ENCODE results near the gene NUP98. TPM values are rescaled to one million over a fixed set of nuclear protein-coding genes. Genes with fewer than 3 reads are reported as not detected.
"Not testable (repeated sequence)": the region's sequence is repeated elsewhere in the genome, so short reads cannot be mapped to it uniquely, and the experiment has no call there.

Gene NUP98
- total RNA-seq, 1 experiment from 2014 or later, result 114 TPM

GRCh38 chr11:3648843-3649242 lies 148.5 kb downstream of the NUP98 start:
- H3K4me3 Mint-ChIP-seq (ENCODE audit: low read depth, unreplicated experiment); H3K36me3 Mint-ChIP-seq (ENCODE audit: insufficient read depth, unreplicated experiment); H3K27ac Mint-ChIP-seq (ENCODE audit: unreplicated experiment); BruUV-seq (replicated peaks); CTCF ChIA-PET; H3K9me3 Mint-ChIP-seq (ENCODE audit: low read depth, unreplicated experiment); DNase-seq; intact Hi-C loops (cut with micrococcal nuclease; ENCODE audit: unreplicated experiment): not testable (repeated sequence)
- peaks cover 14% of the 10 kb centered on the region for H3K4me1 Mint-ChIP-seq (ENCODE audit: low read depth, unreplicated experiment)
- peaks cover 15% of the 10 kb centered on the region for H3K27me3 Mint-ChIP-seq (ENCODE audit: unreplicated experiment)

- no TSS peak for BruUV-seq (replicated peaks)
- no peaks in the 10 kb centered on the region for H3K9me3 Mint-ChIP-seq (ENCODE audit: low read depth, unreplicated experiment)
- TF ChIP-seq CTCF (IDR thresholded peaks at IDR 0.05; ENCODE audit: unreplicated experiment), result no peak
- H3K27ac Mint-ChIP-seq (ENCODE audit: unreplicated experiment), result no peak overlapping the region
- intact Hi-C loops (cut with micrococcal nuclease; ENCODE audit: unreplicated experiment), result no loop called here
- peaks cover 11% of the 10 kb centered on the region for H3K36me3 Mint-ChIP-seq (ENCODE audit: insufficient read depth, unreplicated experiment)
- CTCF ChIA-PET, result no interaction called here
- peaks cover 14% of the 10 kb centered on the region for H3K4me1 Mint-ChIP-seq (ENCODE audit: low read depth, unreplicated experiment)
- peaks cover 31% of the 10 kb centered on the region for H3K27me3 Mint-ChIP-seq (ENCODE audit: unreplicated experiment)
- DNase-seq, result no peak
- no peak overlapping the region for H3K4me3 Mint-ChIP-seq (ENCODE audit: low read depth, unreplicated experiment)
Observed at GRCh38 chr11:3645552-3645951, 151.8 kb downstream of the NUP98 start.

GRCh38 chr11:3644817-3645235 lies 152.5 kb downstream of the NUP98 start, which contains the start of gene ART1:
ART1 (plus strand) TSS chr11:3645128; CDS start chr11:3659214, 14,086 bp downstream.
- intact Hi-C loops (cut with micrococcal nuclease; ENCODE audit: unreplicated experiment), result no loop called here
- Mint-ChIP-seq H3K4me1 (ENCODE audit: low read depth, unreplicated experiment) (peaks cover 14% of the 10 kb centered on the region), H3K27ac (ENCODE audit: unreplicated experiment) (no peak within 1 kb of the TSS), H3K27me3 (ENCODE audit: unreplicated experiment) (peaks cover 33% of the 10 kb centered on the region), H3K9me3 (ENCODE audit: low read depth, unreplicated experiment) (no peaks in the 10 kb centered on the region), H3K36me3 (ENCODE audit: insufficient read depth, unreplicated experiment) (peaks cover 11% of the 10 kb centered on the region), H3K4me3 (ENCODE audit: low read depth, unreplicated experiment) (no peak within 1 kb of the TSS)
- CTCF ChIA-PET, result no interaction called here
- BruUV-seq (replicated peaks), result no TSS peak
- DNase-seq, result peak; percentile 27
- no peak for TF ChIP-seq CTCF (IDR thresholded peaks at IDR 0.05; ENCODE audit: unreplicated experiment)

GRCh38 chr11:3643102-3643546 lies 154.2 kb downstream of the NUP98 start:
- intact Hi-C loops (cut with micrococcal nuclease; ENCODE audit: unreplicated experiment); H3K9me3 Mint-ChIP-seq (ENCODE audit: low read depth, unreplicated experiment); BruUV-seq (replicated peaks); DNase-seq; H3K27ac Mint-ChIP-seq (ENCODE audit: unreplicated experiment): not testable (repeated sequence)
- Mint-ChIP-seq H3K4me3 (ENCODE audit: low read depth, unreplicated experiment) (peak overlapping the region; percentile 68), H3K36me3 (ENCODE audit: insufficient read depth, unreplicated experiment) (peaks cover 11% of the 10 kb centered on the region), H3K4me1 (ENCODE audit: low read depth, unreplicated experiment) (peaks cover 14% of the 10 kb centered on the region), H3K27me3 (ENCODE audit: unreplicated experiment) (peaks cover 50% of the 10 kb centered on the region)
- CTCF ChIA-PET, result interaction anchor here (1.1 kb wide), 1 partner anchor 10 kb away, joined by 3 read pairs; no protein-coding TSS in a partner anchor

GRCh38 chr11:3642071-3642951 lies 155.0 kb downstream of the NUP98 start:
- Mint-ChIP-seq H3K27me3 (ENCODE audit: unreplicated experiment) (peaks cover 59% of the 10 kb centered on the region), H3K36me3 (ENCODE audit: insufficient read depth, unreplicated experiment) (peaks cover 11% of the 10 kb centered on the region), H3K9me3 (ENCODE audit: low read depth, unreplicated experiment) (no peaks in the 10 kb centered on the region), H3K4me1 (ENCODE audit: low read depth, unreplicated experiment) (peaks cover 14% of the 10 kb centered on the region), H3K4me3 (ENCODE audit: low read depth, unreplicated experiment) (peak overlapping the region; percentile 68), H3K27ac (ENCODE audit: unreplicated experiment) (no peak overlapping the region)
- no TSS peak for BruUV-seq (replicated peaks)
- intact Hi-C loops (cut with micrococcal nuclease; ENCODE audit: unreplicated experiment), result no loop called here
- CTCF ChIA-PET, result interaction anchor here (1.1 kb wide), 1 partner anchor 11 kb away, joined by 3 read pairs; no protein-coding TSS in a partner anchor
- no peak for TF ChIP-seq CTCF (IDR thresholded peaks at IDR 0.05; ENCODE audit: unreplicated experiment)
- DNase-seq, result peak; percentile 80
